ENCODE data around the gene MTSS2. TPM values are rescaled to one million over a fixed set of nuclear protein-coding genes. Genes with fewer than 3 reads are reported as not detected.

Gene MTSS2
- total RNA-seq, 4 donors from 2014 or later: 42.6 to 160 (median 93.9) TPM

- H3K4me3 ChIP-seq: no peak overlapping the region
- no peaks in the 10 kb centered on the region for H3K9me3 ChIP-seq
- no peaks in the 10 kb centered on the region for H3K36me3 ChIP-seq
- ATAC-seq (no peak), DNase-seq (no peak)
- in situ Hi-C loops (cut with MboI; ENCODE audit: low sequenced_read_pairs in 4 of 4): loop anchor here in 2 of 4 donors (5.0 to 25.0 kb wide), 2 partner anchors 117 to 287 kb away; no protein-coding TSS in a partner anchor
- TF ChIP-seq CTCF (IDR thresholded peaks at IDR 0.05 in 4 of 5, conservative IDR thresholded peaks at IDR 0.05 in 1 of 5): no peak
- no peak for TF ChIP-seq POLR2A (IDR thresholded peaks at IDR 0.05)
- intact Hi-C loops (cut with DNase I; ENCODE audit: low total_unique reads): no loop called here
- no peak overlapping the region for H3K27ac ChIP-seq
- no peaks in the 10 kb centered on the region for H3K27me3 ChIP-seq
- peaks cover 17 to 29% of the 10 kb centered on the region in 2 donors for H3K4me1 ChIP-seq
These were observed 36.6 kb downstream of the MTSS2 start for GRCh38 chr16:70649300-70649699.

- Histone ChIP-seq H3K27me3 (no peaks in the 10 kb centered on the region), H3K36me3 (no peaks in the 10 kb centered on the region), H3K4me1 (peaks cover 13 to 23% of the 10 kb centered on the region in 2 donors), H3K9me3 (no peaks in the 10 kb centered on the region), H3K27ac (peak overlapping the region in 2 of 4 donors; percentile 23 to 93), H3K4me3 (no peak overlapping the region)
- DNase-seq (no peak), ATAC-seq (no peak)
- no peak for TF ChIP-seq POLR2A (IDR thresholded peaks at IDR 0.05)
- no peak for TF ChIP-seq CTCF (IDR thresholded peaks at IDR 0.05 in 4 of 5, conservative IDR thresholded peaks at IDR 0.05 in 1 of 5)
- intact Hi-C loops (cut with DNase I; ENCODE audit: low total_unique reads): no loop called here
- in situ Hi-C loops (cut with MboI; ENCODE audit: low sequenced_read_pairs in 4 of 4): loop anchor here in 2 of 4 donors (5.0 to 25.0 kb wide), 2 partner anchors 116 to 286 kb away; no protein-coding TSS in a partner anchor
These were observed 37.2 kb downstream of the MTSS2 start for GRCh38 chr16:70648606-70649005.

DNA sequence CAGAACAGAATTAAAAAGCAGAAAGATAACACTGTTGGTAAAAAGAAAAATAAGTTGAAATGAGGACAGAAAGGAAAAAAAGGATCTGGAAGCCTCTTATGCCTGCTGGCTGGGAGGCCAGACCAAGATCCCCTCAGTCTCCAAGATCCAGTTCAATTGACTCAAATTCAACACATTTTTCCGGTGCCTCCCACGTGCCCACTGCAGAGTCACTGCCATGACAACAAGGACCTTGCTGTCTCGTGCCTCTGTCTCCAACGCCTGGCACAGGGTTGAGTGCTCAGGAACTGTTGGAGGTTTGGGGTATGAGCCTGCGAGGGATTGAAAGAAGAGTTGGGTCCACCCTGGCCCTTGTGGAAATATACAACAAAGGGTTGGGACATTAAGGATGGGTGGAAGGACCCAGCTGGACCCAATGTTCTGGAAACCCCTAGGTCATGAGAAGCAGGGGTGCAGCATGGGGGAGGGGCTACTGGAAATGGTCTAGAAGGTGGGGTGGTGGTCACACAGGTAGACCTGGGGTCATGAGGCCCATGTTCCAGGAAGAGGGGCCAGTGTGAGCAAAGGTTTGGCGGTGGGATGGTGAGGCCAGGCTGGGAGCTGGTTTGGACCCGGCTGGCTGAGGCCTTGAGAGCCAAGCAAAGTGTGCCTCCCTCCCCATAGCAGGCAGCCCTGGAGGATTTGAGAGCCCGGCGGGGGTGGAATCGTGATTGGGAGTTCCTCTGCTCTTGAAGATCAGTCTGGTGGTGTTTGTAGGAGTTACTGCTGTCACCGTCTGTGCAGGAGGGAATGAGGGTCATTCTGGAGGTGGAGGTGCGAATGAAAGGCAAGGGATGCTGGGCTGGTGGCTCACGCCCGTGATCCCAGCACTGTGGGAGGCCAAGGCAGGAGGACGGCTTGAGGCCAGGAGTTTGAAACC is 38.2 kb downstream of the MTSS2 start:
- no peaks in the 10 kb centered on the region for H3K27me3 ChIP-seq
- peak overlapping the region in 3 of 4 donors; percentile 47 to 55 (median 53) for H3K4me3 ChIP-seq
- no peak for ATAC-seq
- no peaks in the 10 kb centered on the region for H3K36me3 ChIP-seq
- TF ChIP-seq CTCF (IDR thresholded peaks at IDR 0.05 in 4 of 5, conservative IDR thresholded peaks at IDR 0.05 in 1 of 5): no peak
- peak overlapping the region in 3 of 4 donors; percentile 82 to 94 (median 93) for H3K27ac ChIP-seq
- intact Hi-C loops (cut with DNase I; ENCODE audit: low total_unique reads): loop anchor here (2.0 kb wide), 1 partner anchor 37 kb away; no protein-coding TSS in a partner anchor
- no peaks in the 10 kb centered on the region for H3K9me3 ChIP-seq
- in situ Hi-C loops (cut with MboI; ENCODE audit: low sequenced_read_pairs in 4 of 4): loop anchor here in 2 of 4 donors (5.0 to 25.0 kb wide), 2 partner anchors 115 to 285 kb away; no protein-coding TSS in a partner anchor
- H3K4me1 ChIP-seq: peaks cover 13 to 18% of the 10 kb centered on the region in 2 donors
- DNase-seq: no peak

- Histone ChIP-seq H3K4me3 (peak within 1 kb of the TSS; percentile 19 to 55 (median 50)), H3K36me3 (no peaks in the 10 kb centered on the region), H3K9me3 (no peaks in the 10 kb centered on the region), H3K27ac (peak within 1 kb of the TSS; percentile 71 to 94 (median 88)), H3K27me3 (no peaks in the 10 kb centered on the region), H3K4me1 (peaks cover 13 to 18% of the 10 kb centered on the region in 2 donors)
- DNase-seq (peak; percentile 95 to 97), ATAC-seq (peak; percentile 94 to 96)
- in situ Hi-C loops (cut with MboI; ENCODE audit: low sequenced_read_pairs in 4 of 4): loop anchor here in 2 of 4 donors (5.0 to 25.0 kb wide), 2 partner anchors 114 to 284 kb away; no protein-coding TSS in a partner anchor
- TF ChIP-seq CTCF (IDR thresholded peaks at IDR 0.05 in 4 of 5, conservative IDR thresholded peaks at IDR 0.05 in 1 of 5) (peak in 1 of 5 experiments; percentile 17), POLR2A (IDR thresholded peaks at IDR 0.05) (peak; percentile 15 to 56)
- intact Hi-C loops (cut with DNase I; ENCODE audit: low total_unique reads): loop anchor here (2.0 kb wide), 1 partner anchor 36 kb away; no protein-coding TSS in a partner anchor
These were observed 39.3 kb downstream of the MTSS2 start, which contains the start of gene IL34 for GRCh38 chr16:70646260-70647241. IL34 (plus strand) TSS chr16:70646559; CDS start chr16:70646948, 389 bp downstream.

Data from gastrocnemius medialis (tissue), 4 donors.